NB4 (cell line): ENCODE measurements around the gene PLXNA2.

ENCODE experiments used
- POLR2A ChIP-seq: IDR thresholded peaks from 2 replicates; pipeline ENCODE4 v1.6.1; 2011; ENCODE audit warnings: mild to moderate bottlenecking; ENCODE audit not compliant: insufficient read length; ENCODE audit errors: extremely low read depth
- TF ChIP-seq, protein P1 (sequence below): IDR thresholded peaks from one replicate; pipeline ENCODE4 v1.5.1; 2012; ENCODE audit warnings: low read depth, low read length
- TF ChIP-seq, protein P2 (sequence below): IDR thresholded peaks from 2 replicates; pipeline ENCODE4 v1.6.1; 2011; ENCODE audit warnings: low read depth, low read length

DNA sequence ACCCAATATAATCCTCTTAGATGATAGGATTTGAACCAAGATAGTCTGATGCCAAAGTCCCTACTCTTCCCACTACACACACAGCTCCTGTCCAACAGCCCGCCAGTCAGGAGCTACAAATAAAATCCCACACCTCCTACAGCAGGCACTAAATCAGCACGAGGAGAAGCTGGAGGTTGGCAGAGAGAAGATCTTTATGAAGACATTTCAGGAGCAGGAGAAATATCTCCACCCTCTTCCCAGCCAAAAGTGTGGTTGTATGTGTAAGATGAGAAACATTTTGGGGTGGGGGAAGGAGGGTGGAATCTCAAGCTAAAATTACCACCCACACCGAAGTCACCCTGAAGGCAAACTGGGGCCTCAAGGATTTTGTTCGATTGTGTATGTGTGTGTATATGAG is 54.5 kb downstream of the PLXNA2 start:
- TF ChIP-seq POLR2A = no peak
- TF ChIP-seq, protein P1, sequence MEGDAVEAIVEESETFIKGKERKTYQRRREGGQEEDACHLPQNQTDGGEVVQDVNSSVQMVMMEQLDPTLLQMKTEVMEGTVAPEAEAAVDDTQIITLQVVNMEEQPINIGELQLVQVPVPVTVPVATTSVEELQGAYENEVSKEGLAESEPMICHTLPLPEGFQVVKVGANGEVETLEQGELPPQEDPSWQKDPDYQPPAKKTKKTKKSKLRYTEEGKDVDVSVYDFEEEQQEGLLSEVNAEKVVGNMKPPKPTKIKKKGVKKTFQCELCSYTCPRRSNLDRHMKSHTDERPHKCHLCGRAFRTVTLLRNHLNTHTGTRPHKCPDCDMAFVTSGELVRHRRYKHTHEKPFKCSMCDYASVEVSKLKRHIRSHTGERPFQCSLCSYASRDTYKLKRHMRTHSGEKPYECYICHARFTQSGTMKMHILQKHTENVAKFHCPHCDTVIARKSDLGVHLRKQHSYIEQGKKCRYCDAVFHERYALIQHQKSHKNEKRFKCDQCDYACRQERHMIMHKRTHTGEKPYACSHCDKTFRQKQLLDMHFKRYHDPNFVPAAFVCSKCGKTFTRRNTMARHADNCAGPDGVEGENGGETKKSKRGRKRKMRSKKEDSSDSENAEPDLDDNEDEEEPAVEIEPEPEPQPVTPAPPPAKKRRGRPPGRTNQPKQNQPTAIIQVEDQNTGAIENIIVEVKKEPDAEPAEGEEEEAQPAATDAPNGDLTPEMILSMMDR = no peak
- TF ChIP-seq, protein P2, sequence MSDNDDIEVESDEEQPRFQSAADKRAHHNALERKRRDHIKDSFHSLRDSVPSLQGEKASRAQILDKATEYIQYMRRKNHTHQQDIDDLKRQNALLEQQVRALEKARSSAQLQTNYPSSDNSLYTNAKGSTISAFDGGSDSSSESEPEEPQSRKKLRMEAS = no peak
